Neural progenitor cell (in vitro differentiated cells): ENCODE measurements around the gene PRPF40A.

ENCODE experiments used
- EZH2phosphoT487 ChIP-seq: fragments of 200-600 bp; sonication (generic); IDR thresholded peaks from 2 replicates; pipeline ENCODE4 v1.6.1; 2017; ENCODE audit warnings: antibody characterized with exemption
- TF ChIP-seq, protein P1 (sequence below): fragments of 200-600 bp; sonication (generic); IDR thresholded peaks from 2 replicates; pipeline ENCODE4 v1.5.1; 2017; ENCODE audit warnings: antibody characterized with exemption, mild to moderate bottlenecking

DNA sequence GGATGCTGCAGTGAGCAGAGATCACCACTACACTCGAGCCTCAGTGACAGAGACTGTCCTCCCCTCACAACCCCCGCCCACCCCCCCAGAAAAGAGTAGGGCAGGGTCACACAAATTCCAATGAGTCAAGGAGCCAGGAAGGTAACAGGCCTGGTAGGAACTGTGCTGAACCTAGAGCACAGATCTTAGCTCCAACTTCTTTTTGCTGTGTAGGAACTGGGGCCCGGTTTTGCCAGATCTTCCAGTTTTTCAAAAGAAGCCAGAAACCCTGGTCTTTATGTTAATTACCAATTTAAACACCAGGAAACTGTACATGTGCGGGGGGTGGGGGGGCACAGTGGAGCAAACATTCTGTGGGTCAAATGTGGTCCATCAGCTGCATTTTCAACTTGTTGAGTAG lies 71.0 kb downstream of the PRPF40A start:
- no peak for TF ChIP-seq EZH2phosphoT487
- TF ChIP-seq, protein P1, sequence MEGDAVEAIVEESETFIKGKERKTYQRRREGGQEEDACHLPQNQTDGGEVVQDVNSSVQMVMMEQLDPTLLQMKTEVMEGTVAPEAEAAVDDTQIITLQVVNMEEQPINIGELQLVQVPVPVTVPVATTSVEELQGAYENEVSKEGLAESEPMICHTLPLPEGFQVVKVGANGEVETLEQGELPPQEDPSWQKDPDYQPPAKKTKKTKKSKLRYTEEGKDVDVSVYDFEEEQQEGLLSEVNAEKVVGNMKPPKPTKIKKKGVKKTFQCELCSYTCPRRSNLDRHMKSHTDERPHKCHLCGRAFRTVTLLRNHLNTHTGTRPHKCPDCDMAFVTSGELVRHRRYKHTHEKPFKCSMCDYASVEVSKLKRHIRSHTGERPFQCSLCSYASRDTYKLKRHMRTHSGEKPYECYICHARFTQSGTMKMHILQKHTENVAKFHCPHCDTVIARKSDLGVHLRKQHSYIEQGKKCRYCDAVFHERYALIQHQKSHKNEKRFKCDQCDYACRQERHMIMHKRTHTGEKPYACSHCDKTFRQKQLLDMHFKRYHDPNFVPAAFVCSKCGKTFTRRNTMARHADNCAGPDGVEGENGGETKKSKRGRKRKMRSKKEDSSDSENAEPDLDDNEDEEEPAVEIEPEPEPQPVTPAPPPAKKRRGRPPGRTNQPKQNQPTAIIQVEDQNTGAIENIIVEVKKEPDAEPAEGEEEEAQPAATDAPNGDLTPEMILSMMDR: no peak
